ACHN (cell line): ENCODE data around the gene CACNA1H.
"Not testable (repeated sequence)": the region's sequence is repeated elsewhere in the genome, so short reads cannot be mapped to it uniquely, and the experiment has no call there.

Source experiments
- DNase-seq: peaks from one replicate; pipeline ENCODE4 v3.0.0-alpha.2; 2015
- in situ Hi-C: cut with HindIII; loops from 2 replicates; pipeline ENCODE4 v1.10.0; 2017; ENCODE audit warnings: low sequenced_read_pairs, low pct_ligation_motif_present, low pct_unique_long_range_greater_than_20kb

Gene CACNA1H

GRCh38 chr16:1247903-1248537 is 95.1 kb downstream of the CACNA1H start:
- DNase-seq, in situ Hi-C loops: not testable (repeated sequence)

GRCh38 chr16:1249031-1249755 is 96.3 kb downstream of the CACNA1H start:
- in situ Hi-C loops, DNase-seq: not testable (repeated sequence)

DNA sequence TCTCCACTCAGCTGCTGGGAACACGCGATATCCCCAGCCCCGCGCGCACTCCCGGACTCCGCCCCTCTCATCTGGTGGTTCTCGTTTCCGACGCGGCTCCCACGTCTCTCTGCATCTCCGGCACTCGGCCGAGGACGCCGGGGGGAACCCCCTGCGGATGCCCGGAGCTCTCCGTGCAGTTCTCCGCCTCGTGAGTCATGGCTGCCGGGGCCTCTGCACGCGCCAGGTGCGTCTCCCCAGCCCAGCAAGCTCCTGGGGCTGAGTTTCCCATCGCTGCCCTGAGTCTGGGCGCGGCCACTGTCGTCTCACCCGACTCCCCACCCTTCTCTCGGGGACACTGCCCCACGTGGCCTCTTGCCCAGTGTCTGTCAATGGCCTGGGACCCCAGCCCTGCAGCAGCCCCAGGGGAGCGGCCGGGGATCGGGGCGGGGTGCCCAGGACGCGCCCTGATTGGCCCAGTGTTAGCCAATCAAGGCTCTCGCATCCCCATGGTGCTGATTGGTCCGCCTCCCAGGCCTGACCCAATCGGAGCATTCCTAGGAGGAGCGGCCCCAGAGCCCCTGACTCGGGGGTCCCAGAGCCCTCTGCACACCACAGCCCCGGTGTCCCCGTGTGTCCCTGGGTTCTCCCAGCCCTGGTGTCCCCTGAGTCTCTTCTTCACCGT is 100.9 kb downstream of the CACNA1H start:
- in situ Hi-C loops, DNase-seq: not testable (repeated sequence)

- in situ Hi-C loops, DNase-seq: not testable (repeated sequence)
These were observed 101.9 kb downstream of the CACNA1H start for GRCh38 chr16:1254821-1255220.

GRCh38 chr16:1255276-1256122 is 102.6 kb downstream of the CACNA1H start, which contains the start of gene TPSD1:
TPSD1 (plus strand) TSS chr16:1256069; CDS start chr16:1256281, 212 bp downstream.
- in situ Hi-C loops, DNase-seq: not testable (repeated sequence)

- in situ Hi-C loops, DNase-seq: not testable (repeated sequence)
These were observed 103.5 kb downstream of the CACNA1H start for GRCh38 chr16:1256296-1256873.

DNA sequence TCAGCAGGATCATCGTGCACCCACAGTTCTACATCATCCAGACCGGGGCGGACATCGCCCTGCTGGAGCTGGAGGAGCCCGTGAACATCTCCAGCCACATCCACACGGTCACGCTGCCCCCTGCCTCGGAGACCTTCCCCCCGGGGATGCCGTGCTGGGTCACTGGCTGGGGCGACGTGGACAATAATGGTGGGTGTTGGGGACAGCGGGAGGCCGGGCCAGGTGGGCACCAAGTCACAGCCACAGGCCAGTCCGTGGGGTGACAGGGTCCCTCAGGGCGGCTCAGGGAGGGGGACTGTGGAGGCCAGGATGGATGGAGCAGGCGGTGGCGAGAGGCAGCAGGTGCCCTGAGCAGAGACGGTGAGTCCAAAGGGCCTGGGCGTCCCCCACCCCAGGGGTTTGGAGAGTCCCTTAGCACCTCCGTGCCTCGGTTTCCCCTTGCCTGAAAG is 104.0 kb downstream of the CACNA1H start:
- no peak for DNase-seq
- in situ Hi-C loops = no loop called here

GRCh38 chr16:1257561-1258224 is 104.8 kb downstream of the CACNA1H start:
- in situ Hi-C loops = no loop called here
- DNase-seq = no peak

- in situ Hi-C loops = no loop called here
- DNase-seq = no peak
These were observed 105.3 kb downstream of the CACNA1H start for GRCh38 chr16:1258225-1258600.

DNA sequence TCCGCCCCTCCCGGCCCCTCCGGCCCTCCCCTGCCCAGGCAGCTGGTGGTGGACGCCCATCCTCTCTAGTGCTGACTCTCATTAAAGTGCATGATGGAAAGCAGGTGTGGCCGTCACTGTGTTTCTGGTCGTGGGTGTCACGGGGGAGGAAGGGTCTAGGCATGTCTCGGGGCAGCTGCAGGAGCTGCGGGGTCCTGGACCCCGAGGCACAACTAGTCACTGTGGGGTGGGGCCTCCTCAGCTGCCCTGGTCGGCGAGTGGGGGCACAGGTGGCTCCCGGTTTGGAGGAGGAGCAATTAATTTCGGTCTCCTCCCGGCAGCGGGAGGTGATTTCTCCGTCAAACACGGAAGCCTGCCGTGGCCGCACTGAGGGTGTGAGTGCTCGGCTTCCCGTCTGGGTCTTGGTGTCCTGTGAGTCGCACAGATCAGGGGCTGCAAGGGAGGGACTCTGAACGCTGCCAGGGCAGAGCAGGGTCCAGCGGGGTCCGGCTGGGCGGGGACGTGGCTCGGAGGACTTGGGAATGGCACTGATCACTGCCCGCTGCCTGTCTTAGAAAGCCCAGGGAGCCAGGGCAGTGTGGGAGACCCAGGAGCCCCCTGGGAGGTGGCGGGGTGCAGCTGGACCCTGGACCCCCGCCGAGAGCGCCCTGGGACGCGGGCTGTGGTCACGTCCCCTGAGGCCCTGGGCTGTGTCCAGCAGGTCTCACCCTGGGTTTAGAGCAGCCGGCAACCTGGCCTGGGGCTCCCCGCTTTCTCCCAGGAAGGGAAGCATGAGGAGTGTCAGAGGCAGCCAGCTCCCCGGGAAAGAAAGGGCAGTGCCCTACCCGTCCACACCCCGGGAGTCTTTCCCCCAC is 106.2 kb downstream of the CACNA1H start:
- in situ Hi-C loops = no loop called here
- no peak for DNase-seq

DNA sequence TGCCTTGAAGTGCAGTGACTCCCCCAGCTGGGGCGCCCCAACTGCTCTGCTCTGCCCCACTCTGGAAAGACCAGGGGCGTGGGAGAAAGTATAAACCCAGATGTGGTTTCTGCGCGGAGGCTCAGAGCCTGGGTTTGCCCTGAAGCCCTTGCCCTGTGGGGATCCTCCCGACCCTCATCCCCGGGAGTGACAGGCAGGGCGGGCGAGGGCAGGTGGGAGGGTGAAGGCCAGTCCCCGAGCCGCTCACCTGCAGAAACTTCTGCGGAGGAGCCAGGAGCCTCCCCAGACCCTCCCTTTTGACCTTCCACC is 106.8 kb downstream of the CACNA1H start:
- in situ Hi-C loops = no loop called here
- DNase-seq = no peak

DNA sequence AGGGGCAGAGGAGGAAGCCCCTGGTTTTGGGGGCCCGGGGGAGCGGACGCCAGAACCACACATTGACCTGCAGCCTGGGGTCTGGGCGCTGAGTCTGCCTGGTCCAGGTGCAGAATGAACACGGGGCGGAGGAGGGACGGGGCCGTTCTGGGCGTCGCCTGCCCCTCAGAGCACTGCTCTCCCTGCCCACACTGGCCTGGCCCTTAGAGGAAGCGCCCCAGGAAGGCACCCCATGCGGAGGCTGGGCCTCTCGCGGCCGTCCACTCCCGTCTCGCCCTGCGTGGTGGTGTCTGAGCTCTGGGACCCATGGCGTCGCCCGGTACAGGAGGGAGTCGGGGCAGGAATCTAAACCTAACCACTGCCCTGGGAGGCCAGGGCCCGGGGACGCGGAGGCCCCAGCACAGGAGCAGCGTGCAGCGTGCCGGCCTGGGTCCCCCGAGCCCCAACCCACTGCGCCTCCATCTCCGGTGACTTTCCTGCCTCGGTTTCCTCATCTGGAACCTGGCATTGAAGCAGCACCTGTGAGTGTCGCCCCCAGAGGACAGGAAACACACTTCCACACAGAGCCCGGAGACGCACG is 107.3 kb downstream of the CACNA1H start:
- DNase-seq = no peak
- in situ Hi-C loops = no loop called here

GRCh38 chr16:1261131-1261892 is 108.4 kb downstream of the CACNA1H start:
- no peak for DNase-seq
- in situ Hi-C loops = no loop called here

- no peak for DNase-seq
- in situ Hi-C loops = no loop called here
These were observed 109.4 kb downstream of the CACNA1H start for GRCh38 chr16:1262210-1262845.

DNA sequence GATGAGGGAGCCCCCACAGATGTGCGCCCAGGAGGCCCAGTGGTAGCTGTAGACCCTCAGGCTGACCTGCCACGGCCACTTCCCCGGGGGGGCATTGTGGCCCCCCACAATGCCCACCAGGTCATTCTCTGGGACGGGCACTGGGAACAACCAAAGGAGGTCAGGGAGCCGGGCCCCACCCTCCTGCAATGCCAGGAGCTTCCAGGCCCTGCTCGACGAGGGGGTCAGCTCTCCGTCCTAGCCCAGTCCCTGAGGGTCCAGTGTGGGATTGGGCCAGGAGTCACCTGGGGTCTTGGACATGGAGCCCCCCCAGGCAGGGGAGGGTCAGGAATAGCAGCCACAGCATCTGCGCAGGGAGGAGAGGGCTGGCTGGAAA is 109.9 kb downstream of the CACNA1H start:
- no peak for DNase-seq
- in situ Hi-C loops = no loop called here
